Stimulated activated CD8-positive, alpha-beta memory T cell treated with anti-CD3 and anti-CD28 coated beads, Interleukin-15, amount 100 ng/mL, for 24 hours (primary cell): Measurements from ENCODE around the gene DIAPH1.

Experiments used
- DNase-seq: peaks from one replicate; pipeline ENCODE4 v3.0.0-alpha.2; 2020; ENCODE audit warnings: low read depth

The DIAPH1 gene

GRCh38 chr5:141484310-141484640 is 134.5 kb downstream of the DIAPH1 start:
- no peak for DNase-seq

GRCh38 chr5:141483902-141484301 is 134.9 kb downstream of the DIAPH1 start:
- DNase-seq, result no peak

- DNase-seq, result no peak
Measured at GRCh38 chr5:141479776-141480175, 139.0 kb downstream of the DIAPH1 start.

- DNase-seq, result no peak
Measured at GRCh38 chr5:141478321-141478945, 140.4 kb downstream of the DIAPH1 start.

DNA sequence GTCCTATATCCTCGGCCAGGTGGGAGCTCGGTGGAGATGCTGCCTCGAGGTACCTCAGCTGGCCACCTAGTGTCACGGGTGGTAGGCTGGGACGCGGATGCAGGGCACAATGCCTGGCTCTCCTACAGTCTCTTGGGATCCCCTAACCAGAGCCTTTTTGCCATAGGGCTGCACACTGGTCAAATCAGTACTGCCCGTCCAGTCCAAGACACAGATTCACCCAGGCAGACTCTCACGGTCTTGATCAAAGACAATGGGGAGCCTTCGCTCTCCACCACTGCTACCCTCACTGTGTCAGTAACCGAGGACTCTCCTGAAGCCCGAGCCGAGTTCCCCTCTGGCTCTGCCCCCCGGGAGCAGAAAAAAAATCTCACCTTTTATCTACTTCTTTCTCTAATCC is 141.0 kb downstream of the DIAPH1 start:
- DNase-seq, result no peak

DNA sequence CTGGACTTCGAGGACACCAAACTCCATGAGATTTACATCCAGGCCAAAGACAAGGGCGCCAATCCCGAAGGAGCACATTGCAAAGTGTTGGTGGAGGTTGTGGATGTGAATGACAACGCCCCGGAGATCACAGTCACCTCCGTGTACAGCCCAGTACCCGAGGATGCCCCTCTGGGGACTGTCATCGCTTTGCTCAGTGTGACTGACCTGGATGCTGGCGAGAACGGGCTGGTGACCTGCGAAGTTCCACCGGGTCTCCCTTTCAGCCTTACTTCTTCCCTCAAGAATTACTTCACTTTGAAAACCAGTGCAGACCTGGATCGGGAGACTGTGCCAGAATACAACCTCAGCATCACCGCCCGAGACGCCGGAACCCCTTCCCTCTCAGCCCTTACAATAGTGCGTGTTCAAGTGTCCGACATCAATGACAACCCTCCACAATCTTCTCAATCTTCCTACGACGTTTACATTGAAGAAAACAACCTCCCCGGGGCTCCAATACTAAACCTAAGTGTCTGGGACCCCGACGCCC is 141.7 kb downstream of the DIAPH1 start:
- DNase-seq, result no peak

DNA sequence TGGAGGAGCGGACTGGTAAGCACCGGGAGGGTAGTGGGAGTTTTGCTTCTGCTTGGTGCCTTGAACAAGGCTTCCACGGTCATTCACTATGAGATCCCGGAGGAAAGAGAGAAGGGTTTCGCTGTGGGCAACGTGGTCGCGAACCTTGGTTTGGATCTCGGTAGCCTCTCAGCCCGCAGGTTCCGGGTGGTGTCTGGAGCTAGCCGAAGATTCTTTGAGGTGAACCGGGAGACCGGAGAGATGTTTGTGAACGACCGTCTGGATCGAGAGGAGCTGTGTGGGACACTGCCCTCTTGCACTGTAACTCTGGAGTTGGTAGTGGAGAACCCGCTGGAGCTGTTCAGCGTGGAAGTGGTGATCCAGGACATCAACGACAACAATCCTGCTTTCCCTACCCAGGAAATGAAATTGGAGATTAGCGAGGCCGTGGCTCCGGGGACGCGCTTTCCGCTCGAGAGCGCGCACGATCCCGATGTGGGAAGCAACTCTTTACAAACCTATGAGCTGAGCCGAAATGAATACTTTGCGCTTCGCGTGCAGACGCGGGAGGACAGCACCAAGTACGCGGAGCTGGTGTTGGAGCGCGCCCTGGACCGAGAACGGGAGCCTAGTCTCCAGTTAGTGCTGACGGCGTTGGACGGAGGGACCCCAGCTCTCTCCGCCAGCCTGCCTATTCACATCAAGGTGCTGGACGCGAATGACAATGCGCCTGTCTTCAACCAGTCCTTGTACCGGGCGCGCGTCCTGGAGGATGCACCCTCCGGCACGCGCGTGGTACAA is 142.5 kb downstream of the DIAPH1 start:
- DNase-seq, result no peak

- no peak for DNase-seq
Measured at GRCh38 chr5:141475625-141476131, 143.1 kb downstream of the DIAPH1 start, which contains the start of gene PCDHGC3. PCDHGC3 (plus strand) TSS chr5:141475966; CDS start chr5:141476117, 151 bp downstream.

DNA sequence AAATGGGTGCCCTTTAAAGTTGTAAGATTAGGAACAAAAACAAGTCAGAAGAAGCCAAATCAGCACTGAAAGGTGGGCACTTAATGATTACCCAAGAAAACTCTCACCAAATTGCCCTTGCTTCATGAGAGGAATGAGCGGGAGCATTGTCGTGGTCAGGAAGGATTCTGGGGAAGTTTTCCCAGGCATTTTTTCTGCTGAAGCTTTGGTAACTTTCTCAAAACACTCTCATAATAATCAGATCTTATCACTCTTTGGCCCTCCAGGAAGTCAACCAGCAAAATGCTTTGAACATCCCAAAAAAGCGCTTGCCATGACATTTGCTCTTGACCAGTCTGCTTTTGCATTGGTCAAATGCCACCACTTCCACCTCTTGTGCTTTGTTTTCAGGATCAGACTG is 153.4 kb downstream of the DIAPH1 start:
- DNase-seq, result no peak
